ENCODE results near the gene EPHA5.

The EPHA5 gene

DNA sequence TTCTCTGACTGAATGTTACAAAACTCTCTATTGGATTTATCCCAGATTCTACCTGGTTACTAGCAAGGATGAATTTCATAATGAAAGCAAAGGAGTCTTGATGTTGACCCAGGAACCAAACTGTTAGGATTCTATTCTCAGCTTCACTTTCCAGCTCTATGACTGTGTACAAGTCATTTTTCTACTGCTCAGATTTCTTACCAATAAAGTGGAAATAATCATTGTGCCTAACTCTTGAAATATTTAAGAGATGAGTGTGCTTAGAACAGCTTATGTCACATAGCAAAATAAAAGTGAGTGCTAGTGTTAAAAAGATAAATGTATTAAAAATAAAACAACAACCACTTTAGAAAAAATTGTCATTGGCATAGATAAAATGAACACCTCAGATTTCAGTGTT is 45.6 kb downstream of the EPHA5 start:
- no peak for DNase-seq (ENCODE audit: low read depth in 2 of 2)

DNA sequence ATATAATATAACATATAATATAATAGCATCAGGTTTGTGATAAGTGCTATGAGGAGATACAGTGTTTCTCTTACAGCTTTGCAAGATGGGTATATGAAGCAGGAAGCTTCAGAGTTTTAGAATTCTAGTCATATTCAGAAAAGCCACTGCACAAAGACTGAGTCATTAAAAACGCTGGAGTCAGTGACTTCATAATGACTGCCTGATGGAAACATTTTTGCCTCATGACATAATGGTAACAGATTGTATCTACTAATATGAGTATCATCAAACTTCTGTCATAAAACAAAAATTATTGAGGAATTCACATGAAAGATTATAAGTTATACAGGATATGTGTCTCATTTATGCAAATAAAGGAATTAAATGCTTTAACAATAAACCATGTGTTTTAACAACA is 46.8 kb downstream of the EPHA5 start:
- no peak for DNase-seq (ENCODE audit: low read depth in 2 of 2)

DNA sequence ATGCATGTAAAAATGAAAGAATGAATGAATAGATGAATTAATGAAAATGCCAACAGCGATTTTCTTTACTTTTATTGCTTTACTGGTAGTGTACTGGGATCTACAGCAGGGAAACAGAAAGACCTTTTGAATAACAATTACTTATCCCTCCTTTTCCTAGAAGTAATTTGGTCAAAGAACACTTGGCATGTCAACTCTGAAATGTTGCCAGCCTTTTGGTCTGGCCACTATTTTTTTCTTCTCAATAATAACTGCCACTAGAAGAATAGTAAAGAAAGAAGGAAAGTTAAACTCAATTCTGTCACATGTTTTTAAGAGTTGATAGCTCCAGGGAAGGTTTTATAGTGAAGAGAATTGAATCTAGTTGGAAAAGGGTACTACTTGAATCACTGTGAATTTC is 52.9 kb downstream of the EPHA5 start:
- DNase-seq (ENCODE audit: low read depth in 2 of 2) = no peak

DNA sequence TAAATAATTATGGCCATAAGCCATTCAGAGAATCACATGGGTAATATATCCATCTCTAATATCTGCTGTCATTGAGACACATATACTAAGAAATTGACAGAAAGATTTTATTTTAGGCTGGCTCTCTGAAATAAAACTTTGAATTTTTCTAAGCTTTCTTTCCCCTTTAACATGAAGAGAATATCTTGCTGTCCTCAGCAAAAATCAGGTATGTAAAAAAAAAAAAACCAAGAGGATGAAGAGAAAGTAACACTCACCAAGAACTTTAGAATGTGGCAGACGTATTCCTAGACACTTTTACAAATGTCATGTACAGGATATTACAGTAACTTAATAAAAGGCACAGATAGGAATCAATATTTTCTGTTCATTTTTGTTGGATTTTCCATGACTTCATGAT is 65.8 kb downstream of the EPHA5 start:
- no peak for DNase-seq (ENCODE audit: low read depth in 2 of 2)

DNA sequence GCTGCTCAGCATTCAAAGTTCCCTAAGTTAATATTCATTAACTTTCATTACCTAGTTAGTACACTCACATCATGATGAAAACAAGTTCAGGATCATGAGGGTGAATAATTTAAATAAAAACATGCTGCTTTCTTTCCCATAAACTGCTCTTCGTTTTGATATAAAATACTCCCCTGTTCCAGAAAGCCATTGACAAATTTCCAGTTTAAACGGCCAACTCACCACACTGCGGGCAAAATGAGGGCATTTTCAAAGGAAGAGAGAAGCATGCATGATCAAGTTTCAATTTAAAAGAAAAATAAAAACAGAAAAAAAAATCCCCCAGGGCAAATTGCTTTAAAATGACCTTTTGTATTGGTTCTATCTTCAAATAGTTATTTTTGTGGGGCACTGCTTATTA is 69.6 kb downstream of the EPHA5 start:
- no peak for DNase-seq (ENCODE audit: low read depth in 2 of 2)

DNA sequence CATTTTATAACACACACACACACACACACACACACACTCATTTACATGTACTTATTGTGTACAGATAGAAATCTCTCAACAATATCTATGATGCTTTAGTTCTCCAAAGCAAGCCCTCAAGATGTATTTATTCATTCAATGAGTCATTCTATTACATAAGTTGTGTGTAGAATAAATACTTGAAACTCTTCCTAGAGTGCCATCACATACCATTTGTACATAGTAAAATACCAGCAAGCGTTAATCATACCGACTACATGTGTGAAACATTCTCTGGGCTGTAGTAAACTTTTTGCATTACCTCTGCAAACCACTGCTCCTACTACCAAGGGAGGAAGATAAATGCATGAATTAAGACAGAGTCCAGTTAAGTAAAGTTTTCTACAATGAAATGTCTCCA is 70.9 kb downstream of the EPHA5 start:
- no peak for DNase-seq (ENCODE audit: low read depth in 2 of 2)

DNA sequence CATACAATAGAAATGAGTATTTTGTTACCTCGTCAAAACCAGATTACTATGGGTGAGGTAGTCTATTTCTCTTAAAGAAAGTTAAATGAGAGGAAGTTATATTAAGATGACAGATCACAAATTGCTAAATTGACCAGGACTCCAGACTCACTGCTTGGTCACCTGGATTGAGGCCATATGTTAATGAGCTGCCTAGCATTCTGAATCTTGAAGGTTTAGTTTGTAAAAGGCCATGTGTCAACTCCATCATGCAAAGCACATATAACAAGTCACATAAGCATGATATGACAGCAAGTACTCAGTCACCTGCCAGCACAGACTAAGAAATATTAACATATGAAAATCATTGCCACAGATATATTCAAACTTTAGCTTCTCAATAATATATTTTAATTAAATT is 72.6 kb downstream of the EPHA5 start:
- DNase-seq (ENCODE audit: low read depth in 2 of 2) = no peak

DNA sequence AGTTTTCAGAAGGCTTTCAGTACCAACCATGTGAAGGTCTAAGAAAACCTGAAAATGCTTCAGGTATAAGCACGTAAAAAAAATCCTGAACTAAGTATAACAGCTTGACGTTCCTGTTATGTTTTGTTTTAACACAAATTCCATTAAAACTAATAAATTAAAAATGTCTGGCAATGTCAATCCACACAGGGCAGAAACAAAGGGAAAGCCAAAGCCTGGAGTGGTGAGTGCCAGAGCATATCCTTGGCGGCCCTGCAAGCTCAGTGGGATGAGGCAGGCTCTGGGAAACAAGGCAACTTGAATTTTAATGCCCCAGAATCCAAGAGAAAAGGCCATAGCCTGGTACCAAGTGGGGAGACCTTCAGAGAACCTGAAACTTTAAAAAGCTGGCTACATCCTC is 78.2 kb downstream of the EPHA5 start:
- DNase-seq (ENCODE audit: low read depth in 2 of 2) = no peak

DNA sequence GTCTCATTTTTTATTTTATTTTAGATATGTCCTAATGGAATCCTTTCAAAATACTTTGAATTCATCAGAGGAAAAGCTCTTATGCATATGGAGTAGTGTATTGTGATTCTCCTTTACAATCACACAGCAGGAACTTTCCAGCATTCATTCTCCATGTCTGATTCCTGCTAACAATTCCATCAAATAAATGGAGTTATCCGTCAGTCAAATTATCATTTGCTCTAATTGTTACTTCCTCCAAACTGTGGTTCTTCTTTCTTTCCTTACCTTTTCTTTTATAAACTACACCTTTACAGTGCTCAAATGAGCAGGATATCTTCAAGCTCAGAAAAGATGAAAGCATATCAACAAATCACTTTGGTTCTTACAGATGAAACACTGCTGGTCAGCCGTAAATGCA is 80.4 kb downstream of the EPHA5 start:
- DNase-seq (ENCODE audit: low read depth in 2 of 2) = no peak

DNA sequence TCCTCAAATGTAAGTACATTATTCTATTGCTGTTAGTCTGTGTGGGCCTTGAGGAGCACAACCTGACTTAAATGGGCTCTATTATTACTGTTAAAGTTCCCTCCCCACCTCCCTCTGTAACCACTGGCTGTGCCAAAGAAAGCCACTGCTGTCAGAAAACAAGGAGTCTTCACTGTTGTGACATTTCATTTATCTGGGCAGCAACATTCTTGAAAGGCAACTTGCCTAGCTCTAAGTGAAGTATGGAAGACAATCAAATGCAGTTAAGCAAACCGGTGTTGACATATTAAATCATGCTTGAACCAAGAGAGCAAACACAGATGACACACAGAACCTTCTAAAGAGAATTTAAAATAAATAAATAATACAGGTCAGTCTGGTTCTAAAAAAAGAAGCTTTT is 81.0 kb downstream of the EPHA5 start:
- DNase-seq (ENCODE audit: low read depth in 2 of 2) = no peak

DNA sequence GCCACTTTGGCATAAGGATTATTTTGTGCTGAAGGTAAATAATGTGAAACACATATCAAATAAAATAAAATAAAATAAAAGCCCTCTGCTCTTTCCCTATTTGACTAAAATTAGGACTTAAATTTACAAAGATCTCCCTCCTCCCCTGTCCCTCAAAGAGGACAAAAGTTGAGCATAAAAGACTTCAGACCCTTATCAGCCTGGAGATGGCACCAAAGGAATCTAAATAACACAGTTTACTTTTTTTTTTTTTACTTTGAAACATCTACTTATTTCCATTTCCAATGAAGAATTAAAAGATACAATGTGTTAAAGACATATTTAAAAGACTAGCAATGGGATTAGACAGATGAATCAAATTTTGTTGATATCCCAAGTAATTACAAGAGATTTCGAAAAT is 89.7 kb downstream of the EPHA5 start:
- no peak for DNase-seq (ENCODE audit: low read depth in 2 of 2)

DNA sequence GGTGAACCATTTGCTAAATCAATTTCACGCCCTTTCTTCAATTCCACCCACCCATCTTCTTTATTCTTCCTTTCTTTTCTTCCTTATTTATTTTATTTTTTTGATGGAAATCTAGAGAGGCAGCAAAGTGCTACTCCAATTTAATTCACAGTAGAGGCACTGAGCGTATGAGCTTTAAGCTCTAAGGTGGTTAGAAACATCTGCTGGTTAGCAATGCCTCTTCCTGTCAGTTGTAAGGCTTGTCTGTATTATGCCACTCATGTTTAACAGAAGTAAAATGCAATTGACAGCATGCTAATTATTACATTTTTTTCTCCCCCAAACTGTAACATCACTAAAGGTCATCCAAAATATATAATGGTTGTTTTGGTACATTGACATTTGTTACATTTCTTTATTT is 103.8 kb downstream of the EPHA5 start:
- DNase-seq (ENCODE audit: low read depth in 2 of 2) = no peak

DNA sequence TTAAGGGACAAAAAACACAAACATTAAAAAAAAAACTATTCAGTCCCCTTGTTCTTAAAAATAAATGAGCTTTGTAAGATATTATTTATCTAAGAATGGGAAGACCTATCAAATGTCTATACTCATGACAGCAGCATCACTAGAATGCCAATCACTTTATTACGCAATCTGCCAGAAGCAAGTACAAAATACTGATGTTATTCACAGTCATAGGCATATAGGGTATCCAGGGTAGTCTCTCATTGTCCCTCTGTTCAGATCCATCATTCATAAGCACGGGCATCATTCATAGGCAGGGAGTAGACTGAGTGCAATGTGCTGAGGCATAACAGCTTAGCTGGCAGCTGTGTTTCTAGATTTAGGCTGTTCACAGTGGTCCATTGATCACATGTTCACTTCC is 109.1 kb downstream of the EPHA5 start:
- DNase-seq (ENCODE audit: low read depth in 2 of 2) = no peak

DNA sequence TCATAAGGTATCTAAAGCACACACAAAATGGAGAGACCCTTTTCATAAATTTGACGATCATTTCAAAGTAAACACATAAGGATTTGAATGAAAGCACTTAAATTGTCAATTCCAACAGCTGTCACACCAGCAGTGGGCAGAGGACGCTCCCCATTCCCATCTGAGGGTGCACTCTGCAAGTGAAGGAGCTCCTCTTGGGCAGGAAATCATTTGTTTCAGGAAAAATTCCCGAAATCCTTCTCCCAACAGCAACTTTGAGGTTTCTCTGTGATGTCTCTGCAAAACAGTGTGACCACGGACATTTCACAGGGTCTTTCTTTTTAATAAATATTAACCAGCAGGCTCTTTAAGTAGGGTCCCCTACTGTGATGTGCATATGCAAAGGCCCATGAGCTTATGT is 111.0 kb downstream of the EPHA5 start:
- no peak for DNase-seq (ENCODE audit: low read depth in 2 of 2)

DNA sequence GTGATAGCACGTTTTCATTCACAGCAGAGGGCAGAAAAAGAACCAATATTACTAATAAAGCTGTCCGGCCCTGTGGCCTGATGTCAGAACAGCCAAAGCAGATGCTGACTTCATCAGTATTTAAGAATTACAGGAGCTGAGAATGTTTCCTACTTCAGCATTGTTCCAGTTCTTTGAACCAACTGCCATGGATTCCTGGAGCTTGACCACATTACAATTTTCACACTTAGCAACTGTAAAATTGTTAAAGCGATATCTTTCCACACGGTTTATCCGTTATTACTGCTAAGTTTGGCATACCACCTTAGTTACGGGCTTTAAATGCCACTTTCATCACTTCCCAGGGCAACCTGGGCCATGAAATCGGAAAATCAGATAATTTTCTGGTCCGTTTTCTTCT is 118.2 kb downstream of the EPHA5 start:
- DNase-seq (ENCODE audit: low read depth in 2 of 2) = no peak

DNA sequence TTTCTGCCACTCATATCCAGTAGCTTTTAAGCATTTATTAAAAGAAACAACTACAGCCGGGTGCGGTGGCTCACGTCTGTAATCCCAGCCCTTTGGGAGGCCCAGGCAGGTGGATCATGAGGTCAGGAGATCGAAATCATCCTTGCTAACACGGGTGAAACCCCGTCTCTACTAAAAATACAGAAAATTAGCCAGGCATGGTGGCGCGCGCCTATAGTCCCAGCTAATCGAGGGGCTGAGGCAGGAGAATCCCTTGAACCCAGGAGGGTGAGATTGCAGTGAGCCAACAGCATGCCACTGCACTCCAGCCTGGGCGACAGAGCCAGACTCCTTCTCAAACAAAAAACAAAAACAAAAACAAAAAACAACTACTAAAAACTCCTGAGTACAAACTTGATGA is 119.8 kb downstream of the EPHA5 start:
- no peak for DNase-seq (ENCODE audit: low read depth in 2 of 2)

DNA sequence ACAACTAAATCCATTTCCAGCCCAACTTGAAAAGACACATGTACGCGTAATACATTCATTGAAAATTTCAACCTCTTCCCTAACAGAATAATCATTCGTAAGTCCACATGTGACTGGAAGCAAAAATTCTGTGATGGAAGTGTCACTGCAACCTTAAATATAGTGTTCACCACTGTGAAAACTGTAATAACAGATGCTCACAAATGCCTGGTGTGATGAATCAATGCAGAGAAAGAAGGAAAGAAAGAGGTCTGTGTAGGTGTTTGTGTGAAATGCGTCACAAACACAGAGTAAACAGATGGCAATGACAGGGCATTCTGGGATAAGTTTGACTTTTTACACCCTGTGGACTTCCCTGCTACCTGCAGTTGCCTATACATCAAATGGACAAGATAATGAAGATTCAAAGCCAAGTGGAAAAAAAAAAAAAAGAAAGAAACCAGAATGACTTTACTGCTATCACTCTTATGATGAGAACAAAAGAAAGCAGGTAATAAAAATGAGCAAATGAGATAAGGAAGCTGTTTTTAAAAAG is 123.3 kb downstream of the EPHA5 start:
- no peak for DNase-seq (ENCODE audit: low read depth in 2 of 2)

DNA sequence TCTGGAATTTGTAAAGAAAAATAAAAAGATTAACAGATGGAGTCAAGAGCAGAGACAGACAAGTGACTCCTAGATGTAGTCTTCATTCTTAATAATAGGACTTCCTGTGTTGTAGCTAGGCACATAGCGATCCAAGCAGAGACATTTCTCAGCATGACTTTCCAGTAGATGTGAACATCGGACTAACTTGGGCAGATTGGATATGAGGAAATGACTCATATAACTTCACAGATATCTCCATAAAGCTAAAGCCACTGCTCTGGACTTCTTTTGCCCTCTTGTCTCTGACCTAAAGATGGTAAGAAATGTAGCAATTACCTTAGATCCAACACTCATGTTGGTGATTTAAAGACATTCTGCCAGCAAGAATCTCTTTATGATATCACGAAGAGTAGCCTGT is 131.7 kb downstream of the EPHA5 start:
- no peak for DNase-seq (ENCODE audit: low read depth in 2 of 2)

DNA sequence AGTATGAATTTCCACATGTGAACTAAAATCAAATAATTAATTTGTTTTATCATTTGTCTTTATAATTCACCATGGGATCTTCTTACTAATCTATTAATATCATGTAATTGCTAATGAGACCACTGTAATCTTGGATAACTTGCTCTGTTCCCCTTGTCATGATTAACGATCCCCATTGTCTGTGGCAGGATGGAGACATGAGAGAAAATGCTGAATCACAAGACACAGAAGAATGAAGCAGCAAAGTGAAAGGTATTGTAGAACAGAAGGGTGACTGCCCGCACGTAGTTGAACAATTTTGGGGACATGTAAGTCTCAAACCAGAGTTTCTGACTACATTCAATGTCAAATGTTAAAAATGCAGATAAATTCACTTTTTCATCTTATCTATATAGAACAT is 135.2 kb downstream of the EPHA5 start:
- DNase-seq (ENCODE audit: low read depth in 2 of 2) = no peak

DNA sequence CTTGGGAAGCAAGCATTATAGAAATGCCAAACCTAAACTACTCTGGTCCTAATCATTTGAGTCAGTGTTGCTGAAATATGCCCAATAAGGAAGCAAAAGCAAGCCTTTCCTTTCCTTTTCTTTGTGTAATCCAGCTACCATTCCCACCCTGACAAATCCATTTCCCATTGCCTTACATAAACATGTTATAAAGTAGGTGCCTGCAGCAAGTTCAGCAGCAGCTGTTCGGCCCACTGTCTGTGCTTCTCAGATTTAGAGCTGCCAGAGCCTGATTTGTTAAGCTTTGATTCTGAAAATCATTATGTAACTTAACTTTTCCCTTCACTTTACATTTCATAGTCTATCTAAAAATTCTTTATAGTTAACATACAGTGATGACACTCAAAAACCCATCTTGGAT is 148.6 kb downstream of the EPHA5 start:
- DNase-seq (ENCODE audit: low read depth in 2 of 2) = no peak

DNA sequence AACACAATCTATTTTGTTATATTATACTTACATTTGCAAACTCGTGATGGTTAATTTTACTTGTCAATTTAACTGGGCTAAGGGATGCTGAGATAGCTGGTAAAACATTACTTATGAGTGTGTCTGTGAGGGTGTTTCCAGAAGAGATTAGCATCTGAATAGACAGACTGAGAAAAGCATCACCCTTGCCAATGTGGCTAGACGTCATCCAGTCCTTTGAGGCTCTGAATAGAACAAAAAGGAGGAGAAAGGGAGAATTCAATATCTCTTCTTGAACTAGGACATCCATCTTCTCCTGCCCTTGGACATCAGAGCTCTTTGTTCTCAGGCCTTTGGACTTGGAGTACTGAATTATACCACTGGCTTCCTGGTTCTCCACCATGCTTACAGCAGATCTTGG is 154.6 kb downstream of the EPHA5 start:
- DNase-seq (ENCODE audit: low read depth in 2 of 2) = no peak

DNA sequence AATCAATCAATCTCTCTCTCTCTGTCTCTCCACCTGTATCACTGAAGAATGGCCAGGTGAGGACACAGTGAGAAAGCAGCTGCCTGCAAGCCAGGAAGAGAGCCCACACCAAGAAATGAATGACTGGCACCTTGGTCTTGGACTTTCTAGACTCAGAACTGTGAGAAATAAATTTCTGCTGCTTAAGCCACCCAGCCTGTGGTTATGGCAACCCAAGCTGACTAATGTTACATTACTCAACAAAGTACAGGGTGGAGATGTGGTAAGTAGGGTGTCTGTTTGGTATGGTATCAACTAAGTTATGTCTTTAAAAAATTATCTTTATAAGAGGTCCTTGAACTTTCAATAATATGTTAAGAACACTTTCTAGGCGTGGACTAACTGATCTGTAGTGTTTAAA is 159.3 kb downstream of the EPHA5 start:
- no peak for DNase-seq (ENCODE audit: low read depth in 2 of 2)

DNA sequence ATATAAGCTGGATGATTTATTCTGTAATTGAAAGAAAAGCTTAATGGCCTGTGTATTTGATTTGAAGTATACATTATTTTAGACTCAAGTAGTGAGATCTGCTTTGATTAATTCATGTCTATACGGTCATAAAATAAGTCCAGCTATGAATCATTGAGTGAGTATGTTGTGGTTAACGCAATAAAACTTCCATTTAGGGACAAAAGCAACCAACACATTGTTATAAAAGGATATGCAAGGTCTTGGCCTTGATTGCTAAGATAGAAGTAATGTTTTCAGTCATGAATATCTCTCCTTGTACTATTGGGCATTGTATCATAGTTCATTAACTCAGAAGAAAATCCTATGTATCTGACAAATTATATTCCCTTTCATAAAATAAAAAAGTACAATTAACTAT is 162.1 kb downstream of the EPHA5 start:
- DNase-seq (ENCODE audit: low read depth in 2 of 2) = no peak

DNA sequence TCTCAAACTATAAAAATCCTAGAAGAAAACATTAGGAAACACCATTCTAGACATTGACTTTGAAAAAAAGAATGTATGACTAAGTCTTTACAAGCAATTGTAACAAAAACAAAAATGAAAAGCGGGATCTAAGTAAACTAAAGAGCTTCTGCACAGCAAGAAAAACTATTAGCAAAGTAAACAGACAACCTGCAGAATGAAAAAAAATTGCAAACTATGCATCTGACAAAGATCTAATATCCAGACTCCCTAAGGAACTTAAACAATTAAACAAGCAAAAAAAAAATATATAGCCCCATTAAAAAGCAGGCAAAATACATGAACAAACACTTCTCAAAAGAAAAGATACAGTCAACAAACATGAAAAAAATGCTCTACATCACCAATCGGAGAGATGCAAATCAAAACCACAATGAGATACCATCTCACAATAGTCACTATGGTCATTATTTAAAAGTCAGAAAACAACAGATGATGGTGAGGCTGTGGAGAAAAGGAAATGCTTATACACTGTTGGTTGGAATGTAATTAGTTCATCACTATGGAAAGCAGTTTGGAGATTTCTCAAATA is 168.1 kb downstream of the EPHA5 start:
- no peak for DNase-seq (ENCODE audit: low read depth in 2 of 2)

DNA sequence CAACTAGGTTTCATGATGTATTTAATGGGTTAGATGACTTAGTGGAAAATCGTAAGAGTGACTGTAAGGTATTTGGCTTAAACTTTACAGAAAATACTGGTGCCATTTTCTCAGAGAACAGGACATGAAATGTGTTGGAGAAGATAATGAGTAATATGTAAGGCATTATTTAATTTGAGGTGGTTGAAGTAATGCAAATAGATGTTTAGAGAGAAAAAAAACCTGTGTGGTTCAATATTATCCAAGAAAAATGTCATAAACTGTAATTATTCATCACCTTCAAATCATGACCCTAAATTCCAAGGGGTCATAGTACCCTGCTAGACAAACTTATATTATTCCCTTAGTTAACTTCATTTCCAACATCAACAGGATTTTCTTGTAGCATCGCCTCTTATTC is 171.7 kb downstream of the EPHA5 start:
- no peak for DNase-seq (ENCODE audit: low read depth in 2 of 2)

Data from stimulated activated CD8-positive, alpha-beta memory T cell treated with anti-CD3 and anti-CD28 coated beads, Interleukin-15, amount 100 ng/mL, for 4 hours (primary cell).